Activated CD4-positive, alpha-beta T cell treated with anti-CD3 and anti-CD28 coated beads for 24 hours (primary cell): ENCODE data around the gene RBMY1E.
"Not testable (repeated sequence)": the region's sequence is repeated elsewhere in the genome, so short reads cannot be mapped to it uniquely, and the experiment has no call there.

Experiments
- DNase-seq, 2 donors: peaks; one replicate each; pipeline ENCODE4 v3.0.0-alpha.2; 2020; ENCODE audit warnings: low read depth in 2 of 2

Gene RBMY1E

GRCh38 chrY:21917932-21918331 lies at the start of gene RBMY1E:
Gene RBMY1E, minus strand, starts transcription at chrY:21918032. Its CDS starts 1,978 bp downstream, at chrY:21916054.
- DNase-seq, result not testable (repeated sequence)

GRCh38 chrY:21894426-21894825 lies 23.4 kb downstream of the RBMY1E start, which contains the start of gene RBMY1D:
Gene RBMY1D, minus strand, starts transcription at chrY:21894526. Its CDS starts 2,013 bp downstream, at chrY:21892513.
- DNase-seq, result not testable (repeated sequence)

GRCh38 chrY:21869407-21870076 lies 48.3 kb downstream of the RBMY1E start:
- not testable (repeated sequence) for DNase-seq
